Neutrophil (primary cell): ENCODE measurements around the gene FGFBP1.
"Not testable (repeated sequence)": the region's sequence is repeated elsewhere in the genome, so short reads cannot be mapped to it uniquely, and the experiment has no call there.

Source experiments
- H3K27ac ChIP-seq: fragments of 200-600 bp; sonication (generic); 2 replicates; pipeline ENCODE4 v1.5.1; 2016; ENCODE audit warnings: mild to moderate bottlenecking, moderate library complexity
- H3K27me3 ChIP-seq: fragments of 200-600 bp; sonication (generic); 2 replicates; pipeline ENCODE4 v1.6.0; 2016; ENCODE audit warnings: mild to moderate bottlenecking
- H3K36me3 ChIP-seq: fragments of 200-600 bp; sonication (generic); 2 replicates; pipeline ENCODE4 v1.5.1; 2017
- H3K4me1 ChIP-seq, 2 experiments: fragments of 200-600 bp in 1 of 2; sonication (generic) in 1 of 2; 1 replicate in 1 of 2; 2 replicates in 1 of 2; pipeline versions ENCODE4 v1.5.1 to v1.6.1; 2013 to 2016; ENCODE audit warnings: low read depth in 1 of 2, low read length in 1 of 2, mild to moderate bottlenecking in 1 of 2, moderate library complexity in 1 of 2; ENCODE audit not compliant: control insufficient read depth in 1 of 2, insufficient read depth in 1 of 2
- H3K4me3 ChIP-seq, 2 experiments: fragments of 200-600 bp in 1 of 2; sonication (generic) in 1 of 2; 1 replicate in 1 of 2; 2 replicates in 1 of 2; pipeline ENCODE4 v1.5.1; 2013 to 2016; ENCODE audit warnings: low read depth in 1 of 2, low read length in 1 of 2, mild to moderate bottlenecking in 1 of 2, moderate library complexity in 1 of 2
- H3K9me3 ChIP-seq: fragments of 200-600 bp; sonication (generic); 2 replicates; pipeline ENCODE4 v1.5.1; 2016
- TF ChIP-seq, protein P1 (sequence below): fragments of 200-600 bp; sonication (generic); IDR thresholded peaks from 2 replicates; pipeline ENCODE4 v1.5.1; 2016; ENCODE audit warnings: antibody characterized with exemption

FGFBP1 gene

DNA sequence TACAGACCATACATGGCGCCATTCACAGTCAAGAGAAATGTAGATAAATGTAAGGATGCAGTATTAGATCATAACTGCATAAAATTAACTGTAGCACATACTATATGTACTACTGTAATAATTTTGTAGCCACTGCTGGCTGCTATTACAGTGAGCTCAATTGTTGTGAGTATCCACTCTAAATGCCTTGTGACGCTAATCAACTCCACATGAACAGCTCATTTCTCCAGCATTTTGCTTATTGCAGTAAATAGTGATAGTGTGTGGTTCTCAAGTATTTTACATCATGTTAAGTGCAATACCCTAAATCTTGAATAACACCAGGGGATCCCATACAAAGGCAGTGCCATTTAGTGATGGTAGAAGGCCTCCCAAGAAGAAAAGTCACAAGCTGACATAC is 21.2 kb downstream of the FGFBP1 start:
- no peak overlapping the region for H3K4me3 ChIP-seq
- TF ChIP-seq, protein P1, sequence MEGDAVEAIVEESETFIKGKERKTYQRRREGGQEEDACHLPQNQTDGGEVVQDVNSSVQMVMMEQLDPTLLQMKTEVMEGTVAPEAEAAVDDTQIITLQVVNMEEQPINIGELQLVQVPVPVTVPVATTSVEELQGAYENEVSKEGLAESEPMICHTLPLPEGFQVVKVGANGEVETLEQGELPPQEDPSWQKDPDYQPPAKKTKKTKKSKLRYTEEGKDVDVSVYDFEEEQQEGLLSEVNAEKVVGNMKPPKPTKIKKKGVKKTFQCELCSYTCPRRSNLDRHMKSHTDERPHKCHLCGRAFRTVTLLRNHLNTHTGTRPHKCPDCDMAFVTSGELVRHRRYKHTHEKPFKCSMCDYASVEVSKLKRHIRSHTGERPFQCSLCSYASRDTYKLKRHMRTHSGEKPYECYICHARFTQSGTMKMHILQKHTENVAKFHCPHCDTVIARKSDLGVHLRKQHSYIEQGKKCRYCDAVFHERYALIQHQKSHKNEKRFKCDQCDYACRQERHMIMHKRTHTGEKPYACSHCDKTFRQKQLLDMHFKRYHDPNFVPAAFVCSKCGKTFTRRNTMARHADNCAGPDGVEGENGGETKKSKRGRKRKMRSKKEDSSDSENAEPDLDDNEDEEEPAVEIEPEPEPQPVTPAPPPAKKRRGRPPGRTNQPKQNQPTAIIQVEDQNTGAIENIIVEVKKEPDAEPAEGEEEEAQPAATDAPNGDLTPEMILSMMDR: no peak
- no peaks in the 10 kb centered on the region for H3K4me1 ChIP-seq
- H3K36me3 ChIP-seq: no peaks in the 10 kb centered on the region
- no peaks in the 10 kb centered on the region for H3K9me3 ChIP-seq
- peaks cover 13% of the 10 kb centered on the region for H3K27me3 ChIP-seq
- no peak overlapping the region for H3K27ac ChIP-seq

DNA sequence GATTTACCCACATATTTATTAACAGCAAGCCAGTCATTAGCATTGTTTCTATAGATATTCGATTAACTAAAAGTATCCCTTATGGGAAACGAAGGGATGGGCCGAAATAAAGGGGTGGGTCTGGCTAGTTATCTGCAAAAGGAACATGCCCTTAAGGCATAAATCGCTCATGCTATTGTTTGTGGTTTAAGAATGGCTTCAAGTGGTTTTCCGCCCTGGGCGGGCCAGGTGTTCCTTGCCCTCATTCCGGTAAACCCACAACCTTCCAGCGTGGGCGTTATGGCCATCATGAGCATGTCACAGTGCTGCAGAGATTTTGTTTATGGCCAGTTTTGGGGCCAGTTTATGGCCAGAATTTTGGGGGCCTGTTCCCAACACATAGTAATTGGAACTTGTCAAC is 22.2 kb downstream of the FGFBP1 start:
- not testable (repeated sequence) for H3K9me3 ChIP-seq, H3K36me3 ChIP-seq, H3K4me1 ChIP-seq, H3K27ac ChIP-seq, H3K4me3 ChIP-seq, H3K27me3 ChIP-seq

DNA sequence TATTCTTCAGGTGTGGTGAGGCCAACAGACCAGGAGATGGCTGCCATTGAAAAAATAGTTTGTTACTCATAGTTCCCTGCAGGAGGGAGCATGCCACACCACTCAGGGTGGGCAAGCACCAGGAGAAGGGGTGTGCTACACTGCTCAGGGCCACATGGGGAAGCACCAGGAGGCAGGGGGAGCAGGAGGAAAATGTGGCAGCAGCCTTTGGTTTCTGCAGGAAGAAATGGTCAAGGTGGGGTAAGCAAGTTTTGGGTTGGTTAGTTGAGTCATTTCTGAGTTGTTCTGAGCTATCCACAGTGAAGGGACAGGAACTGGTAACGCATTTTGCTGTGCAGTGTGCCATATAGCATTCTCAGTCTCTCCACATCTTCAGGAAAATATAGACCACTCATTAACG is 23.8 kb downstream of the FGFBP1 start:
- no peak overlapping the region for H3K27ac ChIP-seq
- peaks cover 4% of the 10 kb centered on the region for H3K27me3 ChIP-seq
- H3K9me3 ChIP-seq: no peaks in the 10 kb centered on the region
- no peaks in the 10 kb centered on the region for H3K36me3 ChIP-seq
- TF ChIP-seq, protein P1: no peak
- no peak overlapping the region for H3K4me3 ChIP-seq
- no peaks in the 10 kb centered on the region for H3K4me1 ChIP-seq

- no peaks in the 10 kb centered on the region for H3K9me3 ChIP-seq
- TF ChIP-seq, protein P1: no peak
- H3K4me3 ChIP-seq: no peak overlapping the region
- H3K36me3 ChIP-seq: no peaks in the 10 kb centered on the region
- no peaks in the 10 kb centered on the region for H3K27me3 ChIP-seq
- H3K27ac ChIP-seq: no peak overlapping the region
- no peaks in the 10 kb centered on the region for H3K4me1 ChIP-seq
Observed at GRCh38 chr4:15914291-15914690, 24.2 kb downstream of the FGFBP1 start.

- Histone ChIP-seq H3K4me3 (no peak overlapping the region), H3K27ac (no peak overlapping the region), H3K27me3 (no peaks in the 10 kb centered on the region), H3K36me3 (no peaks in the 10 kb centered on the region), H3K9me3 (no peaks in the 10 kb centered on the region), H3K4me1 (no peaks in the 10 kb centered on the region)
- TF ChIP-seq, protein P1: no peak
Observed at GRCh38 chr4:15913631-15913970, 24.9 kb downstream of the FGFBP1 start.

DNA sequence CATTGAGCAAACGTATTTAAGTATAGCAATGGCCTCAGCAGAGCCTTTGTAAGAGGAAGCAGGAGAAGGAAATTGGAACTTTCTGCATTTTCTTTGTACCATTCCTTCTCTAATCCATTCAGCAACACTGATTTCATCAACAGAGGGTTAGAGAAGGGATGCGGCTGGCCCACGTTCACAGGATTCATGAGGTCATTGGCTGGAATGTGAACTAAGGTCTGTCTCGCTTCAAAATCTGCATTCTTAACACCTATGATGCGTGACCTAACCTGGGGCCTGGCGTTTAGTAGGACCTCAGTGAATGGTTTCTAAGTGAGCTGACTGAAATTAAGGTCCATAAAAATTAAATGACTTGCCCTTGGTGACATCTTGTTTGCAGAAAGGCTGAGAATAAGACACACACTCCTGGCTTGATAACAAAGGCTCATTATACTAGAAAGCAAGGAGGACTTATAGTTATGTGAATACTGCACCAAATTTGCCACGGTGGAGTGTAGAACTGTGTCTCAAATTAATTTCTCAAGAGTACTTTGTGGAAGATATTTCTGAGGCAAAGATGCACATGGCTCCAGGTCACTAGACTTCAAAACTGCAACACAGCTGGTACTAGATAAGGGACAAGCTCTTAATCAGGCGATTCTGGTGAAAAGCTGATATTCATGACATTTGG is 25.4 kb downstream of the FGFBP1 start:
- no peaks in the 10 kb centered on the region for H3K9me3 ChIP-seq
- TF ChIP-seq, protein P1: no peak
- no peaks in the 10 kb centered on the region for H3K36me3 ChIP-seq
- no peak overlapping the region for H3K27ac ChIP-seq
- H3K4me1 ChIP-seq: no peaks in the 10 kb centered on the region
- H3K27me3 ChIP-seq: no peaks in the 10 kb centered on the region
- no peak overlapping the region for H3K4me3 ChIP-seq
